ENCODE measurements around the gene CNNM3.
A peak's percentile ranks its signal among the peaks of the same experiment; 100 is the strongest.

The CNNM3 gene

DNA sequence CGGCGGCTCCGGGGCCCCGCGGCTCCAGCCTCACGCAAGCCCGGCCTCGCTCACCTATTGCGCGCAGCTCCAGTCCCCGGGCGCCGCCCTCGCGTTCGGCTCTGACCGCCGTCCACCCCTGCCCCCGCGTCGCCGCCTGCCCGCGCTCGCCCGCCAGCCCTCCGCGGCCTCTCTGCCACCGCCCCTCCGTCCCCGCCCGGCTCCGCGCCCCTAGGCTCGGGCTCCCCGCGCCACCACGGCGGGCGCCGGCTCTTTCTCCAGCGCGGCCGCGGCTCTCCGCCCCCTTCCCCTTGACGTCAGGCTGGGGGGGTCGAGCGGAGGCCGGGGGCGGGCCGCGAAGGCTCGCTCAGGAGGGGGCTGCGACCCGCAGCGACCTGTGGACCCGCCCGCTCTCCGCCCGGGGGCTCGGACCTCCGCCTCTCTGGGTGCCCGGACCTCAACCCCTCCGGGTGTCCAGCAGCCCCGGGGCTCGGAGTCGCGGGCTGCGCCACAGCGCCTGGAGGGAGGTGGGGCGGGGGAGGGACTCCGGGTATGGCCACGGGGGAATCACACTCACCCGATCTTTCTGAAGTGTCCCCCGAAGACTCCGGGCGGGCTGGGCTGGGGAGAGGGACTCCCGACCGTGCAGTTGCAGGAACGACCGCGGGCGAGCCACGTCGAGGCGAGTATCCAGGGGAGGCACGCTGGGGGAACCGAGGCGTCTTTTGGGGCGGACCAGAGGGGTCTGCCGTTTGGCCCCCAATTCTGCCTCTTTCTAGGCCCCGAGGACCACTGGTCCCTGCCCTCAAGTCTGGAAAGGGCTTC lies 54.0 kb downstream of the CNNM3 start, which contains the start of gene SEMA4C:
Gene SEMA4C (minus strand): TSS at position 259 of the 804 bp plus-strand sequence. CDS start 2,194 bp downstream, outside the sequence.
- Histone ChIP-seq H3K9me3 (ENCODE audit: control insufficient read depth in 1 of 2, low read length in 2 of 2) (no peaks in the 10 kb centered on the region), H3K4me1 (ENCODE audit: control insufficient read depth in 1 of 2, insufficient read depth in 2 of 2, low read length in 2 of 2) (peaks cover 24 to 59% of the 10 kb centered on the region in 2 donors), H3K27ac (ENCODE audit: low read length) (peak within 1 kb of the TSS; percentile 60), H3K27me3 (ENCODE audit: low read depth, low read length) (no peaks in the 10 kb centered on the region), H3K36me3 (ENCODE audit: control insufficient read depth in 1 of 2, insufficient read depth in 2 of 2, low read length in 2 of 2) (peaks cover 8 to 17% of the 10 kb centered on the region in 2 donors), H3K4me3 (ENCODE audit: low read depth in 1 of 2, low read length in 2 of 2) (peak within 1 kb of the TSS; percentile 69 to 85)

DNA sequence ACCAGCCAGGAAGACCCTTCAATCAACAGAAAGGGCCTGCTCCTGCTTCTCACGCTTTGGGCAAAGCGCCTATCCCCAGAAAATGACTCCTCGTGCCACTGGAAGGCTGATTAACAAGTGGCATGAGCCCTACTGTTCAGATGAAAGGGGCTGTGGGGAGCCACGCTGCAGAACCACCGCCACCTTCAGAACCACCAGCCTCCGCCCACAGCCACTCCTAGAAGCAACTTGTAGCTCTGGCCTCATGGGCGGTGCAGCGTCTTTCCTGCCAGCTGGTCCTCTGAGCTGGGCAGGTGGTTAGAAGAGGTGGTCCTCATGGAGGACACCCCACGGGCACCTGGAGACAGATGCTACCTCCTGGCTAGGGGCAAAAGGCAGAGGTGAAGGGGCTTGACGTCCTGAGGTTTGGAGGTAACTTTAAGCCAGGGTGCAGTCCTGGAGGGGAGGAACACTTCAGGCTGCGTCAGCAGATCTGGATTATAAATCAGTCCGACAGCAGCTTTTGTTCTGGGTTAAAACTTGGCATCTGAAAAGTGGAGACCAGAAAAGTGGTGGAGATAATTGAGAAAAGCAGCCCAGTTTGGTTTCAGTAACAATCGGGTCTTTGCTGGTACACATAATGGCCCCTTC lies 54.7 kb downstream of the CNNM3 start:
- Histone ChIP-seq H3K27ac (ENCODE audit: low read length) (peak overlapping the region; percentile 29), H3K9me3 (ENCODE audit: control insufficient read depth in 1 of 2, low read length in 2 of 2) (no peaks in the 10 kb centered on the region), H3K4me3 (ENCODE audit: low read depth in 1 of 2, low read length in 2 of 2) (peak overlapping the region; percentile 50 to 85), H3K27me3 (ENCODE audit: low read depth, low read length) (no peaks in the 10 kb centered on the region), H3K4me1 (ENCODE audit: control insufficient read depth in 1 of 2, insufficient read depth in 2 of 2, low read length in 2 of 2) (peaks cover 24 to 54% of the 10 kb centered on the region in 2 donors), H3K36me3 (ENCODE audit: control insufficient read depth in 1 of 2, insufficient read depth in 2 of 2, low read length in 2 of 2) (peaks cover 2 to 10% of the 10 kb centered on the region in 2 donors)

GRCh38 chr2:96872591-96873349 lies 56.7 kb downstream of the CNNM3 start:
- no peaks in the 10 kb centered on the region for H3K36me3 ChIP-seq (ENCODE audit: control insufficient read depth in 1 of 2, insufficient read depth in 2 of 2, low read length in 2 of 2)
- no peak overlapping the region for H3K27ac ChIP-seq (ENCODE audit: low read length)
- no peaks in the 10 kb centered on the region for H3K27me3 ChIP-seq (ENCODE audit: low read depth, low read length)
- H3K9me3 ChIP-seq (ENCODE audit: control insufficient read depth in 1 of 2, low read length in 2 of 2) = no peaks in the 10 kb centered on the region
- H3K4me3 ChIP-seq (ENCODE audit: low read depth in 1 of 2, low read length in 2 of 2) = no peak overlapping the region
- peaks cover 11 to 33% of the 10 kb centered on the region in 2 donors for H3K4me1 ChIP-seq (ENCODE audit: control insufficient read depth in 1 of 2, insufficient read depth in 2 of 2, low read length in 2 of 2)

GRCh38 chr2:96873651-96874096 lies 57.6 kb downstream of the CNNM3 start:
- no peak overlapping the region for H3K4me3 ChIP-seq (ENCODE audit: low read depth in 1 of 2, low read length in 2 of 2)
- H3K36me3 ChIP-seq (ENCODE audit: control insufficient read depth in 1 of 2, insufficient read depth in 2 of 2, low read length in 2 of 2) = no peaks in the 10 kb centered on the region
- H3K27ac ChIP-seq (ENCODE audit: low read length) = no peak overlapping the region
- no peaks in the 10 kb centered on the region for H3K27me3 ChIP-seq (ENCODE audit: low read depth, low read length)
- peaks cover 11 to 25% of the 10 kb centered on the region in 2 donors for H3K4me1 ChIP-seq (ENCODE audit: control insufficient read depth in 1 of 2, insufficient read depth in 2 of 2, low read length in 2 of 2)
- no peaks in the 10 kb centered on the region for H3K9me3 ChIP-seq (ENCODE audit: control insufficient read depth in 1 of 2, low read length in 2 of 2)

DNA sequence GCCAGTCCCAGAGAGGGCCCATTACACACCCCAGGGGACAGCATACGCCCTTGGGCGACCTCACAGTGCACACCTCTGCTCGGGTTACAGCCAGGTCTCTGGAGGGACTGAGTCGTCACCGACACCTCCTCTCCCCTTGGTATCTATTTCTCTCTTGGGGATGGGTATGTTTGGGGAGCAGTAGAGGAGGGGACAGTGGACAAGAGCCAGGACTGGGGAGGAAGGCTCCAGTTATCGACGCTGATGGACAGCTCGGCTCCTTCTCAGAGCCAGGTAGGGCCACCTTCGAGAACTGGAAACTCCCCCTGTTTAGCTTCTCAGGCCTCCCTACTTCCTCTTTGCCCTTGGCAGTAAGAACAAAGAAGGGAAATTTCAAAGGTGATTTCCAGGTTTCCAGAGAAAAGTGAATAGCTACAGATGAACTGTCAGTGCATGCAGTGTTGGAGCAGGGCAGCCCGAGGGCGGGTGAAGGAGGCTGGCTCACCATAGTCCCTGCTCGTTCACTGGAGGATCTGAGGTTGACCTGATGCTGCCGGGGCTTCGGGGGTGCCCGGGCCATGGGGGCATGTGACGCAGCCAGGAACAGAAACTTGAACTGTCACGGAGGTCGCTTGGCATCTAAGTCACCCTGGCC lies 58.2 kb downstream of the CNNM3 start:
- H3K9me3 ChIP-seq (ENCODE audit: control insufficient read depth in 1 of 2, low read length in 2 of 2) = no peaks in the 10 kb centered on the region
- no peak overlapping the region for H3K27ac ChIP-seq (ENCODE audit: low read length)
- no peaks in the 10 kb centered on the region for H3K36me3 ChIP-seq (ENCODE audit: control insufficient read depth in 1 of 2, insufficient read depth in 2 of 2, low read length in 2 of 2)
- peaks cover 11 to 25% of the 10 kb centered on the region in 2 donors for H3K4me1 ChIP-seq (ENCODE audit: control insufficient read depth in 1 of 2, insufficient read depth in 2 of 2, low read length in 2 of 2)
- H3K4me3 ChIP-seq (ENCODE audit: low read depth in 1 of 2, low read length in 2 of 2) = no peak overlapping the region
- H3K27me3 ChIP-seq (ENCODE audit: low read depth, low read length) = no peaks in the 10 kb centered on the region

DNA sequence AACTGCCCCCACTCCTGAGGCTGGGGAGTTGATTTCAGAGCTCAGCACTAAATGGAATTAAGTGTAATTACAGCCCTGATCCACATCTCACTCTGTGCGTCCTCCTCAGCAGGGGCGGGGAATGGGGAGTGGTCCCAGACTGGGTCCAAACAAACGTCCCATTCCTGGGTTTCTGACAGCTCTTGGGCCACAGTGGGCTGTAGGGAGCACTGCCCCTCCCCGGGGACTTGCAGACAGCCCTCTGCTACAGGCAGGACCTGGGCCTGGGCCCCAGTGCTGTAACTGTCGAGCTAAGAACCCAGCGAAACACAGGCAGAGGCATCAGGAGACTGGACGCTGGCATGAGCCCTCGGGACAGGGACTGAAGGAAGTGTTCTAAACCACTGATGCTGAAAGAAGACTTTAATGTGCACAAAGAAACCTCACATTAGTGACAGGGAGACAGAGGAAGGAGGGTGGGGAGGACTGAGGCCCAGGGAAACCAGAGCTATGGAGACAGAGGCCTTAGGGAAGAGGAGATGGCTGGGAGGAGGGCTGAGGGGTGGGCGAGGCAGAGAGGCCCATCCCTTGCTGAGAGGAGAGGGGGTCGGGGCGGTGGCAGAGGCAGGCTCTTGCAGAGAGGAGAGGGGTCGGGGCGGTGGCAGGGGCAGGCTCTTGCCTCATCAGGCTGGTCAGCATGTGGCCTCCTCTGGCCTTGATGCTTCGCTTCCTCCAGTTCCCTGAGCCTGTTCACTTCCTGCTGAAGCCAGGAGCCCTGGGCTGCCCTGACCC lies 59.6 kb downstream of the CNNM3 start:
- Histone ChIP-seq H3K27ac (ENCODE audit: low read length) (no peak overlapping the region), H3K4me3 (ENCODE audit: low read depth in 1 of 2, low read length in 2 of 2) (no peak overlapping the region), H3K4me1 (ENCODE audit: control insufficient read depth in 1 of 2, insufficient read depth in 2 of 2, low read length in 2 of 2) (peaks cover 11 to 22% of the 10 kb centered on the region in 2 donors), H3K36me3 (ENCODE audit: control insufficient read depth in 1 of 2, insufficient read depth in 2 of 2, low read length in 2 of 2) (no peaks in the 10 kb centered on the region), H3K27me3 (ENCODE audit: low read depth, low read length) (no peaks in the 10 kb centered on the region), H3K9me3 (ENCODE audit: control insufficient read depth in 1 of 2, low read length in 2 of 2) (no peaks in the 10 kb centered on the region)

- Histone ChIP-seq H3K4me1 (ENCODE audit: control insufficient read depth in 1 of 2, insufficient read depth in 2 of 2, low read length in 2 of 2) (peaks cover 6 to 14% of the 10 kb centered on the region in 2 donors), H3K4me3 (ENCODE audit: low read depth in 1 of 2, low read length in 2 of 2) (no peak overlapping the region), H3K27me3 (ENCODE audit: low read depth, low read length) (no peaks in the 10 kb centered on the region), H3K27ac (ENCODE audit: low read length) (no peak overlapping the region), H3K9me3 (ENCODE audit: control insufficient read depth in 1 of 2, low read length in 2 of 2) (no peaks in the 10 kb centered on the region), H3K36me3 (ENCODE audit: control insufficient read depth in 1 of 2, insufficient read depth in 2 of 2, low read length in 2 of 2) (no peaks in the 10 kb centered on the region)
These were observed 60.4 kb downstream of the CNNM3 start for GRCh38 chr2:96876269-96877041.

DNA sequence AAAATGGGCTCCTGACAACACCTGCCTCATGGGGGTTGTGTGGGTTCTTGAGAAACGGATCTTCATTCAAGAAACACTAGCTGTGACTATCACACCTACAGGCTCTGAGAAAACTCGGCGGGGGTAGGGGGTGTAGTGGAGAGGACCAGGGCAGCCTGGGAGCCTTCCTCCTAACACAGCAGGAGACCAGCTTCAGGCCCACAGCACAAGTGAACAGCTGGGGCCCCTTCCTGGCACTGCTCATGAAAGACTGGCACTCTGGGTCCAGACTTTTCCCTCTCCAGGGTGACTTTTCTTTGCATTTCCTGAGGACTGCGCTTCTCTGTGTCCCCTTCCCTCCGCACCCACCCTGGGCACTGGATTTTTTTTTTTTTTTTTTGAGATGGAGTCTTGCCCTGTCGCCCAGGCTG lies 61.0 kb downstream of the CNNM3 start:
- Histone ChIP-seq H3K27me3 (ENCODE audit: low read depth, low read length) (no peaks in the 10 kb centered on the region), H3K27ac (ENCODE audit: low read length) (no peak overlapping the region), H3K4me3 (ENCODE audit: low read depth in 1 of 2, low read length in 2 of 2) (no peak overlapping the region), H3K9me3 (ENCODE audit: control insufficient read depth in 1 of 2, low read length in 2 of 2) (no peaks in the 10 kb centered on the region), H3K36me3 (ENCODE audit: control insufficient read depth in 1 of 2, insufficient read depth in 2 of 2, low read length in 2 of 2) (no peaks in the 10 kb centered on the region), H3K4me1 (ENCODE audit: control insufficient read depth in 1 of 2, insufficient read depth in 2 of 2, low read length in 2 of 2) (peaks cover 6 to 14% of the 10 kb centered on the region in 2 donors)

DNA sequence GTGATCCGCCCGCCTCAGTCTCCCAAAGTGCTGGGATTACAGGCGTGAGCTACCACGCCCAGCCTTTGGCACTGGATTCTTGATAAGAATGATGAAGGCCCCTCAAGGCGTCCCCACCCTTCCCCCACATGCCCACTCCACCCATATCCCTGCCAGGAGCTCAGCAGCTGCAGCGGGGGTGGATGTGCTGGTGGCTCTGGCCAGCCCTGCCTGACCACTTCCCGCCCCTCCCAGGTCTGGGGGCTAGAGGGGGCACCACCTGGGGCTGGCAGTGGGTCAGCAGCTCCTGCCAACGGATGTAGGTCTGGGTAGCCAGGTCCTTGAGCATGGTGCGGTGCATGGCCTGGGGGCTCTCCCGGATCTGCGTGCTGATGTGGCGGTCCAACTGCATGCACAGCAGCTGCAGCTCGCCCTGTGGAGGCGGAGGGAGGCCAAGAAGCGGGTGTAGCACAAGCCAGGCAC lies 61.6 kb downstream of the CNNM3 start:
- Histone ChIP-seq H3K4me3 (ENCODE audit: low read depth in 1 of 2, low read length in 2 of 2) (no peak overlapping the region), H3K27ac (ENCODE audit: low read length) (no peak overlapping the region), H3K36me3 (ENCODE audit: control insufficient read depth in 1 of 2, insufficient read depth in 2 of 2, low read length in 2 of 2) (no peaks in the 10 kb centered on the region), H3K9me3 (ENCODE audit: control insufficient read depth in 1 of 2, low read length in 2 of 2) (no peaks in the 10 kb centered on the region), H3K4me1 (ENCODE audit: control insufficient read depth in 1 of 2, insufficient read depth in 2 of 2, low read length in 2 of 2) (peaks cover 6 to 14% of the 10 kb centered on the region in 2 donors), H3K27me3 (ENCODE audit: low read depth, low read length) (no peaks in the 10 kb centered on the region)

DNA sequence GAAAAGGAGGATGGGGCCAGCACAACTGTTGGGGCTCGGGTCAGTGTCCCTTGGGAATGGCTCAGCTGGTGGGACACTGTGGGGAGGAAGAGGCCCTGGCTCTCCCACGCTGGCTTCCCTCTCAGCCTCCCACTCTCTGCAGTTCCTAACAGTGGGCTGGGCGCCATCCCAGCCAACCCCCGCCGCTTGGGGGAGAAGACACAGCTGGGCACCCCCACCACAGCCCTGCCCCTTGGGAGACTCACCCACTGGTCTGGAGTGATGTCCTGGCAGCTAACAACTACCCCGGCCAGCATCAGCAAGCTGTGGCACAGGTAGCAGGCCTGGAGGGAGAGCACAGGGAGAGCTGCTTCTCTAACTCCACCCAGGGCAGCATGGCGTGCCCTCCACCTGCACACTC lies 62.1 kb downstream of the CNNM3 start:
- no peak overlapping the region for H3K27ac ChIP-seq (ENCODE audit: low read length)
- peaks cover 6 to 9% of the 10 kb centered on the region in 2 donors for H3K4me1 ChIP-seq (ENCODE audit: control insufficient read depth in 1 of 2, insufficient read depth in 2 of 2, low read length in 2 of 2)
- no peak overlapping the region for H3K4me3 ChIP-seq (ENCODE audit: low read depth in 1 of 2, low read length in 2 of 2)
- H3K9me3 ChIP-seq (ENCODE audit: control insufficient read depth in 1 of 2, low read length in 2 of 2) = no peaks in the 10 kb centered on the region
- no peaks in the 10 kb centered on the region for H3K27me3 ChIP-seq (ENCODE audit: low read depth, low read length)
- no peaks in the 10 kb centered on the region for H3K36me3 ChIP-seq (ENCODE audit: control insufficient read depth in 1 of 2, insufficient read depth in 2 of 2, low read length in 2 of 2)

All from muscle layer of duodenum (tissue), 2 donors.